CD4-positive, alpha-beta T cell (primary cell): Measurements from ENCODE around the gene MKI67. TPM values are rescaled to one million over a fixed set of nuclear protein-coding genes. Genes with fewer than 3 reads are reported as not detected.
A peak's percentile ranks its signal among the peaks of the same experiment; 100 is the strongest.

Experiments used
- ATAC-seq: fragments of 200-7000 bp; cut with Tn5 transposase; one replicate; pipeline ENCODE4 v1.10.0; 2022; ENCODE audit warnings: mild to moderate bottlenecking; ENCODE audit not compliant: poor library complexity
- CTCF ChIA-PET: fragments of 350-600 bp; sonication (Branson Sonifier 250); formaldehyde crosslinking; loops from one replicate; lab custom pipeline; 2021; ENCODE audit warnings: antibody characterized with exemption, inconsistent platforms; lab: Charles Lee
- POLR2A ChIA-PET: fragments of 350-600 bp; sonication (Branson Sonifier 250); formaldehyde crosslinking; loops from one replicate; lab custom pipeline; 2021; ENCODE audit warnings: antibody characterized with exemption, inconsistent platforms; lab: Charles Lee
- DNase-seq, 14 experiments: peaks; one replicate each; pipeline ENCODE4 v3.0.0-alpha.2; 2013 to 2020; ENCODE audit warnings: mixed read lengths in 2 of 14
- H3K27ac ChIP-seq, 2 donors: one replicate each; pipeline versions ENCODE4 v1.5.1 to v1.7.0; 2013; ENCODE audit warnings: low read length in 2 of 2, low read depth in 1 of 2, mild to moderate bottlenecking in 1 of 2
- H3K27me3 ChIP-seq, 2 experiments: 1 replicate in 1 of 2; 2 replicates in 1 of 2; pipeline versions ENCODE4 v1.6.1 to v1.7.0; 2013; ENCODE audit warnings: low read length in 2 of 2, control low read depth in 1 of 2, mild to moderate bottlenecking in 1 of 2, moderate library complexity in 1 of 2; ENCODE audit not compliant: insufficient read depth in 2 of 2, control insufficient read depth in 1 of 2
- H3K36me3 ChIP-seq: one replicate; pipeline ENCODE4 v1.6.1; 2013; ENCODE audit warnings: low read length, control low read depth; ENCODE audit not compliant: insufficient read depth
- H3K4me1 ChIP-seq: one replicate; pipeline ENCODE4 v1.6.1; 2013; ENCODE audit warnings: low read length, control low read depth; ENCODE audit not compliant: insufficient read depth
- H3K4me3 ChIP-seq: one replicate; pipeline ENCODE4 v1.5.1; 2013; ENCODE audit warnings: mild to moderate bottlenecking, low read length, moderate library complexity
- H3K9me3 ChIP-seq, 2 experiments: 1 replicate in 1 of 2; 2 replicates in 1 of 2; pipeline versions ENCODE4 v1.6.1 to v1.7.0; 2013; ENCODE audit warnings: low read length in 2 of 2, mild to moderate bottlenecking in 2 of 2, control low read depth in 1 of 2, moderate library complexity in 1 of 2; ENCODE audit not compliant: control insufficient read depth in 1 of 2, insufficient read depth in 1 of 2
- H3K27ac Mint-ChIP-seq: one replicate; pipeline ENCODE4 v1.8.0; 2020; ENCODE audit warnings: mixed read lengths
- H3K27me3 Mint-ChIP-seq: one replicate; pipeline ENCODE4 v1.8.0; 2021; ENCODE audit warnings: mixed read lengths
- H3K36me3 Mint-ChIP-seq: one replicate; pipeline ENCODE4 v1.8.0; 2021; ENCODE audit warnings: low read depth, mixed read lengths
- H3K4me1 Mint-ChIP-seq: one replicate; pipeline ENCODE4 v1.8.0; 2021; ENCODE audit warnings: low read depth, mixed read lengths
- H3K4me3 Mint-ChIP-seq: one replicate; pipeline ENCODE4 v1.8.0; 2020; ENCODE audit warnings: mild to moderate bottlenecking, mixed read lengths
- H3K9me3 Mint-ChIP-seq: one replicate; pipeline ENCODE4 v1.8.0; 2020; ENCODE audit warnings: mixed read lengths
- intact Hi-C, 2 experiments: fragments of 100-400 bp; cut with DNase I in 1 of 2; cut with micrococcal nuclease in 1 of 2; formaldehyde crosslinking; loops; one replicate each; pipeline versions ENCODE4 v1.15.1 to v1.9.0; 2023 to 2025; cut with DNase I, micrococcal nuclease
- total RNA-seq, 174 experiments: library from RNA in 2 of 174; stranded (reverse) in 2 of 174; gene quantifications; one replicate each; pipeline ENCODE4 v1.2.3 and lab custom pipeline; 2021 to 2026
- TF ChIP-seq, protein P1 (sequence below): fragments of 200-600 bp; IDR thresholded peaks from one replicate; pipeline ENCODE4 v1.8.0; 2022; ENCODE audit warnings: antibody characterized with exemption, mild to moderate bottlenecking

The MKI67 gene
- total RNA-seq, 2 experiments from 2014 or later = 0.92 to 1.2 TPM

DNA sequence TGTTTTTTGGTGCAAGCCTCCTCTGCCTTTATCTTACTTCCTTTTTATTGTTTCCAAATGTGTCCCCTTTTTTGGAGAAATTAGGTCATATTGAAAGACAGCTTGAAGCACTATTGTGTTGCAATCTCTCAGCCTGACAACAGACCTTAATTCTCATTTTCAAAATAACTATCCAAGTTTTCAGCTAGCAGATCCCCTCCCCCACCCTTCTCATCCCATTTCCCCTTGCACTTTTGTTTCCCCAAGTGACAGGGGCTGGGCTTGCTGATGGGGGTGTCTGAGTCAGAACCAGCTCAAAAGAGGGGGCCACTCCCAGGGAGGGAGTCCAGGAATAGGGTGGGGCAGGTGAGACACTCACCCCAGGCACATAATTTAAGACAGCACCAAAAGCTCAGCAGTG lies 75.3 kb downstream of the MKI67 start:
- H3K4me1 Mint-ChIP-seq = peaks cover 57% of the 10 kb centered on the region
- H3K4me3 ChIP-seq = no peak overlapping the region

DNA sequence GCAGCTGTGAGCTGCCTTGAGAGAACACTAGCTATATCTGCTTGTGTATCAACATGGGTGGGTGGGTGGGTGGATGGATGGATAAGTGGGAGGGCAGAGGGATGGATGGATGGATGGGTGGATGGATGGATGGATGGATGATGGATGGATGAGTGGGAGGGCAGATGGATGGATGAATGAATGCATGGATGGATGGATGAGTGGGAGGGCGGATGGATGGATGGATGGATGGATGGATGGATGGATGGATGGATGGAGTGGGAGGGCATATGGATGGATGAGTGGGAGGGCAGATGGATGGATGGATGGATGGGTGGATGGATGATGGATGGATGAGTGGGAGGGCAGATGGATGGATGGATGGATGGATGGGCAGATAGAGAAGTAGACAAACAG lies 76.1 kb downstream of the MKI67 start:
- H3K4me3 Mint-ChIP-seq = peak overlapping the region; percentile 52
- ATAC-seq = no peak
- POLR2A ChIA-PET = interaction anchor here (3.9 kb wide), 1 partner anchor 13 kb away, joined by 112 read pairs; no protein-coding TSS in a partner anchor

More for the DNA sequence above, 75.3 kb downstream of the MKI67 start:
- Mint-ChIP-seq H3K27me3 (no peaks in the 10 kb centered on the region), H3K27ac (peak overlapping the region; percentile 50), H3K36me3 (peaks cover 81% of the 10 kb centered on the region), H3K4me3 (no peak overlapping the region), H3K9me3 (no peaks in the 10 kb centered on the region)
- Histone ChIP-seq H3K36me3 (peaks cover 60% of the 10 kb centered on the region), H3K27ac (no peak overlapping the region), H3K4me1 (peaks cover 58% of the 10 kb centered on the region), H3K27me3 (no peaks in the 10 kb centered on the region), H3K9me3 (no peaks in the 10 kb centered on the region)
- intact Hi-C loops = no loop called here
- ATAC-seq = no peak
- DNase-seq = peak in 1 of 14 experiments; percentile 19
- TF ChIP-seq, protein P1, sequence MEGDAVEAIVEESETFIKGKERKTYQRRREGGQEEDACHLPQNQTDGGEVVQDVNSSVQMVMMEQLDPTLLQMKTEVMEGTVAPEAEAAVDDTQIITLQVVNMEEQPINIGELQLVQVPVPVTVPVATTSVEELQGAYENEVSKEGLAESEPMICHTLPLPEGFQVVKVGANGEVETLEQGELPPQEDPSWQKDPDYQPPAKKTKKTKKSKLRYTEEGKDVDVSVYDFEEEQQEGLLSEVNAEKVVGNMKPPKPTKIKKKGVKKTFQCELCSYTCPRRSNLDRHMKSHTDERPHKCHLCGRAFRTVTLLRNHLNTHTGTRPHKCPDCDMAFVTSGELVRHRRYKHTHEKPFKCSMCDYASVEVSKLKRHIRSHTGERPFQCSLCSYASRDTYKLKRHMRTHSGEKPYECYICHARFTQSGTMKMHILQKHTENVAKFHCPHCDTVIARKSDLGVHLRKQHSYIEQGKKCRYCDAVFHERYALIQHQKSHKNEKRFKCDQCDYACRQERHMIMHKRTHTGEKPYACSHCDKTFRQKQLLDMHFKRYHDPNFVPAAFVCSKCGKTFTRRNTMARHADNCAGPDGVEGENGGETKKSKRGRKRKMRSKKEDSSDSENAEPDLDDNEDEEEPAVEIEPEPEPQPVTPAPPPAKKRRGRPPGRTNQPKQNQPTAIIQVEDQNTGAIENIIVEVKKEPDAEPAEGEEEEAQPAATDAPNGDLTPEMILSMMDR = peak; percentile 11
- ChIA-PET POLR2A (no interaction called here), CTCF (interaction anchor here (0.8 to 3.5 kb wide), 2 partner anchors 12 to 18 kb away, joined by 4 to 13 read pairs; no protein-coding TSS in a partner anchor)

DNA sequence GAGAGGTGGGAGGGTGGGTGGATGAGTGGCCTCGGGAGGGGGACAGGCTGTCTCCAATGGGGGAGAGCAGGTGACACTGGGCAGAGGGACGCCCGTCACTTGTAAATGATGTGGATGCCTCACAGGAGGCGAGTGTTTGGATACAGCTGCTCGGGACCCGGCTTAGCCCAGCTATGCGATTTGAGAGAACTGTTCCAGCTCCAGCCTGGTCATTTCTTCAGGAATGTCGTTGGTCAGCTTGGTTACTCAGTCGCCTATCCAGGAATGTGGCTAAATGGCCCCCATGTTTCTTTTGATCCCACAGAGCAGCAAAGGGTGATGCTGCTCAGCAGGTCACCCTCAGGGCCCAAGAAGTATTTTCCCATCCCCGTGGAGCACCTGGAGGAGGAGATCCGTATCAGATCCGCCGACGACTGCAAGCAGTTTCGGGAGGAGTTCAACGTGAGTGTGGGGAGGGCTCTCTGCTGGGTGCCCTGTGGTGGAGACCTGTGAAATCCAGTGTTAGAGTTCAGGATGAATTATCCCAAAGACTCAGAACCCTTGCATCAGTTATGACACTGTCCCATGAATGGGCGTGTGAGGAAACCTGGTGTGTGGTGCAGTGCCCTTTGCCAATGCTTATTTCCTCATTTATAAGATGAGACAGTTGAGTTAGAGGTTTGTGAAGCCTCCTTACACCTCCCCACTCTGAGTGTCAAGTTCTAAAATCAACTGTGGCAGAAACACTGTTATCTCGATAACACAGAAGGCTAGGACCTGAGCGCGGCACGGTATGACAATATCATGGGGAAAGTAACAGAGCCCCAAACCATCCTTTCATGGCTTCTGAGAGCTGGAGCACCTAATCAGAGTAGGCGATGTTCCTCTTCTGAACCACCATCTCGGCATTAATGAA lies 76.8 kb downstream of the MKI67 start:
- CTCF ChIA-PET = interaction anchor here (1.2 to 3.1 kb wide), 4 partner anchors 13 to 142 kb away, joined by 3 to 24 read pairs (median 15); partner anchors contain the start of gene PTPRE
- TF ChIP-seq, protein P1 = no peak
- peaks cover 45% of the 10 kb centered on the region for H3K36me3 ChIP-seq
- no peak for ATAC-seq
- H3K4me3 Mint-ChIP-seq = peak overlapping the region; percentile 91
- peak in 2 of 14 experiments; percentile 36 to 38 for DNase-seq
- intact Hi-C loops = loop anchor here in 1 of 2 experiments (10.0 kb wide), 1 partner anchor 1415 kb away; the partner anchor contains the start of gene MGMT
- H3K4me3 ChIP-seq = peak overlapping the region; percentile 67
- peaks cover 49% of the 10 kb centered on the region for H3K4me1 Mint-ChIP-seq
- H3K9me3 Mint-ChIP-seq = no peaks in the 10 kb centered on the region
- no peaks in the 10 kb centered on the region for H3K27me3 ChIP-seq
- peaks cover 67% of the 10 kb centered on the region for H3K36me3 Mint-ChIP-seq
- peak overlapping the region in 1 of 2 donors; percentile 86 for H3K27ac ChIP-seq
- no peaks in the 10 kb centered on the region for H3K9me3 ChIP-seq
- peaks cover 64% of the 10 kb centered on the region for H3K4me1 ChIP-seq
- H3K27me3 Mint-ChIP-seq = no peaks in the 10 kb centered on the region
- peak overlapping the region; percentile 65 for H3K27ac Mint-ChIP-seq
- POLR2A ChIA-PET = interaction anchor here (0.8 to 3.9 kb wide), 4 partner anchors 14 to 38 kb away, joined by 3 to 112 read pairs (median 11); no protein-coding TSS in a partner anchor

More for the DNA sequence above, 76.1 kb downstream of the MKI67 start:
- Mint-ChIP-seq H3K27ac (peak overlapping the region; percentile 65), H3K4me1 (peaks cover 49% of the 10 kb centered on the region), H3K36me3 (peaks cover 73% of the 10 kb centered on the region), H3K27me3 (no peaks in the 10 kb centered on the region), H3K9me3 (no peaks in the 10 kb centered on the region)
- peaks cover 51% of the 10 kb centered on the region for H3K36me3 ChIP-seq
- TF ChIP-seq, protein P1 = no peak
- no peak for DNase-seq
- H3K27ac ChIP-seq = no peak overlapping the region
- H3K27me3 ChIP-seq = no peaks in the 10 kb centered on the region
- H3K4me1 ChIP-seq = peaks cover 64% of the 10 kb centered on the region
- no peaks in the 10 kb centered on the region for H3K9me3 ChIP-seq
- H3K4me3 ChIP-seq = no peak overlapping the region
- CTCF ChIA-PET = no interaction called here
- intact Hi-C loops = no loop called here
